ENCODE data around the gene HOXB4. TPM values are rescaled to one million over a fixed set of nuclear protein-coding genes. Genes with fewer than 3 reads are reported as not detected.

HOXB4 gene
- total RNA-seq, 1 experiment from 2014 or later = not detected

GRCh38 chr17:48608494-48608834 is 30.3 kb upstream of the HOXB4 start:
- Histone ChIP-seq H3K9ac (ENCODE audit: extremely low read depth, insufficient read length, low read length) (no peak overlapping the region), H2AK5ac (ENCODE audit: insufficient read length, low read length) (no peak overlapping the region), H3K4me1 (ENCODE audit: insufficient read depth, low read length) (no peaks in the 10 kb centered on the region), H3K23ac (ENCODE audit: insufficient read length, low read depth, low read length) (no peak overlapping the region), H3K27me3 (ENCODE audit: insufficient read depth, low read length) (peaks cover 96% of the 10 kb centered on the region), H4K8ac (replicated peaks; ENCODE audit: insufficient read length, low read depth, low read length) (no peak overlapping the region), H2BK12ac (ENCODE audit: insufficient read length, low read depth, low read length) (no peak overlapping the region), H3K18ac (ENCODE audit: insufficient read length, low read depth, low read length) (no peak overlapping the region), H2BK120ac (ENCODE audit: low read depth, low read length, poor library complexity, severe bottlenecking) (no peak overlapping the region), H3K23me2 (ENCODE audit: insufficient read length, low read depth, low read length, poor library complexity, severe bottlenecking) (peaks cover 5% of the 10 kb centered on the region), H3K56ac (ENCODE audit: insufficient read length, low read depth, low read length) (no peak overlapping the region), H3K79me1 (ENCODE audit: insufficient read depth, low read depth, low read length, poor library complexity, severe bottlenecking) (no peaks in the 10 kb centered on the region), H3K4me2 (ENCODE audit: insufficient read depth, insufficient read length, low read length) (no peak overlapping the region), H3K4ac (ENCODE audit: low read depth, low read length) (no peak overlapping the region), H3K14ac (ENCODE audit: insufficient read depth, low read length) (no peak overlapping the region), H3K9me3 (ENCODE audit: control insufficient read depth, low read depth, low read length) (no peaks in the 10 kb centered on the region), H3K27ac (ENCODE audit: insufficient read length, low read depth, low read length) (no peak overlapping the region), H4K5ac (ENCODE audit: insufficient read length, low read depth, low read length) (no peak overlapping the region), H3K79me2 (ENCODE audit: insufficient read depth, low read length) (no peaks in the 10 kb centered on the region), H2BK20ac (ENCODE audit: low read depth, low read length, poor library complexity, severe bottlenecking) (no peak overlapping the region), H4K20me1 (ENCODE audit: control insufficient read depth, insufficient read depth, insufficient read length) (no peaks in the 10 kb centered on the region), H2AFZ (ENCODE audit: low read length) (no peak overlapping the region), H2BK15ac (ENCODE audit: low read depth, low read length) (no peak overlapping the region), H4K91ac (ENCODE audit: insufficient read length, low read depth, low read length) (no peak overlapping the region), H3T11ph (ENCODE audit: low read length) (no peak overlapping the region), H2BK5ac (ENCODE audit: insufficient read length, low read length) (no peak overlapping the region)
- Mint-ChIP-seq H3K27ac (no peak overlapping the region), H3K36me3 (ENCODE audit: insufficient read depth in 1 of 3, low read depth in 3 of 3) (no peaks in the 10 kb centered on the region; a peak in 1 of 7 replicates), H3K27me3 (ENCODE audit: low read depth) (peaks cover 100% of the 10 kb centered on the region), H3K9me3 (peaks cover 9 to 14% of the 10 kb centered on the region in 2 experiments), H3K4me1 (peaks cover 12 to 21% of the 10 kb centered on the region in 2 experiments), H3K4me3 (no peak overlapping the region)
- no peak for DNase-seq
- no CpG with 5 or more reads among the region's 1 CpG for WGBS (ENCODE audit: extremely low coverage, insufficient read length, low lambda C conversion rate)
- no peak for TF ChIP-seq CTCF (conservative IDR thresholded peaks at IDR 0.05)

Measured in H9 (cell line).